ENCODE measurements around the gene CAPN1.

Gene CAPN1

GRCh38 chr11:65189191-65189590, 7.5 kb downstream of the CAPN1 start:
- DNase-seq (ENCODE audit: low read depth in 1 of 2, low spot score in 1 of 2): no peak

GRCh38 chr11:65194564-65194963, 12.8 kb downstream of the CAPN1 start:
- no peak for DNase-seq (ENCODE audit: low read depth in 1 of 2, low spot score in 1 of 2)

DNA sequence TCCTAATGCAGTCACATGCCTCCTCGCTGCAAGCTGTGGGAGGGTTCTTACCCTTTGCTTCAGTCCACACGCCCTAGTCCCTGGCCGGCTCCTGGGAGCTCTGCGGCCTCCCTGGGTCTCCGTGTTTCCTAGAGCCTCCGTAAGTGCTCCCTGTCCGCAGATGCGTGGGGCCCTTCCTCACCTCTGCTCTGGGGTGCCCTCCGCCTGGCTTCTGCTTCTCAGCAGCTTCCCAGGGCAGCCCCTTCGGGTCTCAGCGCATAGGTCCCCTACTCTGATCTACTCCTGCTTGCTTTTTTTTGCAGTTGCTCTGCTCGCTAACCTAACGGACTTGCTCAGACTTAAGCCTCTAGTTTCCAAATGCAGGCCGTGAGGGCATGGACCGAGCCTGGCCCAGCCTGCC, 22.4 kb downstream of the CAPN1 start:
- no peak for DNase-seq (ENCODE audit: low read depth in 1 of 2, low spot score in 1 of 2)

DNA sequence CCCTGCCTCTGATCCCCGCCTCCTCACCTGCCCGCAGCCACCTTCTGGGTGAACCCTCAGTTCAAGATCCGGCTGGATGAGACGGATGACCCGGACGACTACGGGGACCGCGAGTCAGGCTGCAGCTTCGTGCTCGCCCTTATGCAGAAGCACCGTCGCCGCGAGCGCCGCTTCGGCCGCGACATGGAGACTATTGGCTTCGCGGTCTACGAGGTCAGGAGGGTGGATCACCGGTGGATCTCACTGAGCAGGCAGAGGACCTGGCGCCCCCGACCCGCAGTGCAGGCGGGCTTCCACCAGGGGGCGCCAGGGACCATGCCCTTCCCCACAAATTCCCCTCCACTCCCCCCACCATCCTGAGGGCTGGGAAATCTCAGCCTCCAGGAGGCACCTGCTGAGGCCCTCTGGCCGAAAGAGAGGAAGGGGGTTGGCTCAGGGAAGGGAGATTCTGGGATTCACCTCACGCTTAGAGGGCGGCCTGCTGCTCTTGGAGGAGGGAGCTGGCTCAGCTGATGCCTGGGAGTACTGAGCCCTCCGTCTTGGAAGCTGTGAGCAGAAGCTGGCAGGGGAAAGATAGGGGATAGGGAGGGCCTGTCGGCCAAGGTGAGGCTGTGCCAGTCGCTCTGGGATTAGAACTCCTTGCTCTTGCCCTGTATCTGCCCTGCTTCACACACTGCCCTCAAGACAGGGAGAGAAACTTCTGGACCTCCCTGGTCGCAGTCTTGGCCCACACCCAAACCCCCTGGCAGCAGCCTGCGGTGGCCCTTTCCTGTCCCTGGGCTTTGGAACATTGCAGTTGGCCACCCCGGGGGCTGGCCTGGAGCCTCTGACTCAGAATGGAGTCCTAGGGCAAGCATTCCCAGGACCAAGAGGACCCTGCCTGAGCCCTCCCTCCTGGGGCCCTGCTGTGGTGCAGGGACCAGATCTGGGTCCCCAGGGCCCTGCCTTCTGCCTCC, 23.2 kb downstream of the CAPN1 start:
- peak in 1 of 2 donors; percentile 45 for DNase-seq (ENCODE audit: low read depth in 1 of 2, low spot score in 1 of 2)

DNA sequence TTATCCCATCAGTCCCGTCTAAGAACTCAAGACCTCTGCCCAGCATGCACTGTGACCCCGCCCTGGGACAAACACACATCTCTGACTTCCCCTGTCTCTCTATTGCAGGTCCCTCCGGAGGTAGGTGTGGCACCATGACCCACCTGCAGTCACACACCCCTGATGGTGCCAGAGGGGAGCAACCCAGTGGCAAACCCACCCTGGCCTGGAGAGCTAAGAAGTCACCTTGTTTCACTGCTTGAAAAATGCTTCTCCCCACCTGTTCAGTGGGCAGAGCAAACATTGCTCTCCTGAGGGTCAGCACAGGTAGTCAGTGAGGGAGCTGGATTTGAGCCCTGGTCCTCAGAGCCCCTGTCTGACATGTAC, 23.9 kb downstream of the CAPN1 start:
- DNase-seq (ENCODE audit: low read depth in 1 of 2, low spot score in 1 of 2): no peak

DNA sequence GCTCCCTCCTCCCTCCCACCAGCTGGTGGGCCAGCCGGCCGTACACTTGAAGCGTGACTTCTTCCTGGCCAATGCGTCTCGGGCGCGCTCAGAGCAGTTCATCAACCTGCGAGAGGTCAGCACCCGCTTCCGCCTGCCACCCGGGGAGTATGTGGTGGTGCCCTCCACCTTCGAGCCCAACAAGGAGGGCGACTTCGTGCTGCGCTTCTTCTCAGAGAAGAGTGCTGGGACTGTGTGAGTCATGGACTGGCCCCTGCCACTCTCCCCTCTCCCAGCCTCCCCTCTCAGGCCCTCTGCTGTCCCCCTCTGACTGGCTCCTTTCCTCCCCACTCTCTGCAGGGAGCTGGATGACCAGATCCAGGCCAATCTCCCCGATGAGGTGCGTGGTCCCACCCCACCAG, 24.7 kb downstream of the CAPN1 start:
- no peak for DNase-seq (ENCODE audit: low read depth in 1 of 2, low spot score in 1 of 2)

DNA sequence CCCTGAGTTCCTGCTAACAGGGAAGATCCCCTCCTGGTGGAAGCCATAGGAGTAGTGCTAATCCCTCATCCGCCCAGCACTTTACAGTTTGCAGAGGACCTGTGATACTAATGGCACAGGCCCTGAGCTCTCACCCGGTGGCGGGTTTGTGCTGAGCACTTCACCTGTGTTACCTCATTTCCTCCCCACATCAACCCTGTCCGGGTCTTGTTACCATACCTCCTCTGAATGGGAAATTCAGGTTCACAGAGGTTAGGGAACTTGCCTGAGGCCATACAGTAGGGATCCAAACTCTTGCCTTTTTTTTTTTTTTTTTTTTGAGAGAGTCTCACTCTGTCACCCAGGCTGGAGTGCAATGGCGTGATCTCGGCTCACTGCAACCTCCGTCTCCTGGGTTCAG, 25.2 kb downstream of the CAPN1 start:
- DNase-seq (ENCODE audit: low read depth in 1 of 2, low spot score in 1 of 2): no peak

DNA sequence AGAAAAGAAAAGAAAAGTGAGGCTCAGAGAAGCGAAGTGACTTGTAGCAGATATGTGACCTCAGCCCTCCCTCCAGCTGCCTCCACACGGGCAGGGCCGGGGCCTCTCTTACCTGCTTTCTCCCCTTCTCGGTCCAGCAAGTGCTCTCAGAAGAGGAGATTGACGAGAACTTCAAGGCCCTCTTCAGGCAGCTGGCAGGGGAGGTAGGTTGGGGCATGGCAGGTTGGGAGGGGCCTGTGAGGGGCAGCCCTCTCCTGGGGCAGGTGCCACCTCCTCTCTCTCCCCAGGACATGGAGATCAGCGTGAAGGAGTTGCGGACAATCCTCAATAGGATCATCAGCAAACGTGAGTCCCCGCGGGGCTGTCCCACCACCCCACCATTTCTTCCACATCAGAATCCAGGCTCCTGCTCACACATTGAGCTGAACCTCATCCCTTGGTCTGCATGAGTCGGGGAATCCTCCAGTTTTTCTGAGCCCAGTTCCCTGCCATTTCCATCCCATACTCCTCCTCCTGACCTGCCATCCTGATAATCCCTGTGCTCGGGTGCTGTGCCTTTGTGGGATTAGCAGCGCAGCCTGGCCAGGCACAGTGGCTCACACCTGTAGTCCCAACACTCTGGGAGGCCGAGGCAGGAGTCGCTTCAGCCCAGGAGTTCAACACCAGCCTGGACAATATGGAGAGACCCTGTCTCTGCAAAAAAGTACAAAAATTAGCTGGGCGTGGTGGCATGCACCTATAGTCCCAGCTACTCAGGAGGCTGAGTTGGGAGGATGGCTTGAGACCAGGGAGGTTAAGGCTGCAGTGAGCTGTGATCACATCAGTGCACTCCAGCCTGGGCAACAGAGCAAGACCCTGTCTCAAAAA, 26.4 kb downstream of the CAPN1 start:
- no peak for DNase-seq (ENCODE audit: low read depth in 1 of 2, low spot score in 1 of 2)

GRCh38 chr11:65208785-65209710, 27.3 kb downstream of the CAPN1 start:
- DNase-seq (ENCODE audit: low read depth in 1 of 2, low spot score in 1 of 2): no peak

GRCh38 chr11:65209711-65210360, 28.1 kb downstream of the CAPN1 start:
- no peak for DNase-seq (ENCODE audit: low read depth in 1 of 2, low spot score in 1 of 2)

GRCh38 chr11:65210361-65210731, 28.6 kb downstream of the CAPN1 start:
- no peak for DNase-seq (ENCODE audit: low read depth in 1 of 2, low spot score in 1 of 2)

DNA sequence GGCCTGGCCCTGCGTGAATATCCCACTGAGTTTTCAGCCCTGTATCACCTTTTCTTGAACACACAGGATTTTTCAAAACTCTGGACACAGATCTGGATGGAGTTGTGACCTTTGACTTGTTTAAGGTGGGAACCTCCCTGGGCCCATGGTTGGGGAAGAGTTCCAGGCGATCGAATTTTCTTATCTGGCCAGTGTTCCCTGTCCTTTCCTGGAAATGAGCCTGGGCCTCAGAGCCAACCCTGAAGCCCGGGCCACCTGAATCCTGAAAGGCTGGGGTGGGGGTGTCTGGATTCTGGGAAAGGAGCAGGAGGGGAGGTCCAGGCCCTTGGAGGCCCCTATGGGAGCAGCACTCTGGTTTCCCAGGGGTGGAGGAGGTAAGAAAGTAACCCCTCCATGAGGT, 29.0 kb downstream of the CAPN1 start:
- no peak for DNase-seq (ENCODE audit: low read depth in 1 of 2, low spot score in 1 of 2)

DNA sequence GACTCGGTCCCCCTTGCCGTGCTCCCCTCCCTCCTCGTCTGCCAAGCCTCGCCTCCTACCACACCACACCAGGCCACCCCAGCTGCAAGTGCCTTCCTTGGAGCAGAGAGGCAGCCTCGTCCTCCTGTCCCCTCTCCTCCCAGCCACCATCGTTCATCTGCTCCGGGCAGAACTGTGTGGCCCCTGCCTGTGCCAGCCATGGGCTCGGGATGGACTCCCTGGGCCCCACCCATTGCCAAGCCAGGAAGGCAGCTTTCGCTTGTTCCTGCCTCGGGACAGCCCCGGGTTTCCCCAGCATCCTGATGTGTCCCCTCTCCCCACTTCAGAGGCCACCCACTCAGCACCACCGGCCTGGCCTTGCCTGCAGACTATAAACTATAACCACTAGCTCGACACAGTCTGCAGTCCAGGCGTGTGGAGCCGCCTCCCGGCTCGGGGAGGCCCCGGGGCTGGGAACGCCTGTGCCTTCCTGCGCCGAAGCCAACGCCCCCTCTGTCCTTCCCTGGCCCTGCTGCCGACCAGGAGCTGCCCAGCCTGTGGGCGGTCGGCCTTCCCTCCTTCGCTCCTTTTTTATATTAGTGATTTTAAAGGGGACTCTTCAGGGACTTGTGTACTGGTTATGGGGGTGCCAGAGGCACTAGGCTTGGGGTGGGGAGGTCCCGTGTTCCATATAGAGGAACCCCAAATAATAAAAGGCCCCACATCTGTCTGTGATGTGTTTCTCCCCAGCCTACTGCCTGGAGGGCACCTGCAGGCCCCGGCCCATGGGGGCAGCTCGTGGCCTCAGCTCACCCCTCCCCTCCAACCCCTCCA, 29.8 kb downstream of the CAPN1 start:
- DNase-seq (ENCODE audit: low read depth in 1 of 2, low spot score in 1 of 2): no peak

- DNase-seq (ENCODE audit: low read depth in 1 of 2, low spot score in 1 of 2): no peak
Measured at GRCh38 chr11:65212226-65212801, 30.6 kb downstream of the CAPN1 start.

DNA sequence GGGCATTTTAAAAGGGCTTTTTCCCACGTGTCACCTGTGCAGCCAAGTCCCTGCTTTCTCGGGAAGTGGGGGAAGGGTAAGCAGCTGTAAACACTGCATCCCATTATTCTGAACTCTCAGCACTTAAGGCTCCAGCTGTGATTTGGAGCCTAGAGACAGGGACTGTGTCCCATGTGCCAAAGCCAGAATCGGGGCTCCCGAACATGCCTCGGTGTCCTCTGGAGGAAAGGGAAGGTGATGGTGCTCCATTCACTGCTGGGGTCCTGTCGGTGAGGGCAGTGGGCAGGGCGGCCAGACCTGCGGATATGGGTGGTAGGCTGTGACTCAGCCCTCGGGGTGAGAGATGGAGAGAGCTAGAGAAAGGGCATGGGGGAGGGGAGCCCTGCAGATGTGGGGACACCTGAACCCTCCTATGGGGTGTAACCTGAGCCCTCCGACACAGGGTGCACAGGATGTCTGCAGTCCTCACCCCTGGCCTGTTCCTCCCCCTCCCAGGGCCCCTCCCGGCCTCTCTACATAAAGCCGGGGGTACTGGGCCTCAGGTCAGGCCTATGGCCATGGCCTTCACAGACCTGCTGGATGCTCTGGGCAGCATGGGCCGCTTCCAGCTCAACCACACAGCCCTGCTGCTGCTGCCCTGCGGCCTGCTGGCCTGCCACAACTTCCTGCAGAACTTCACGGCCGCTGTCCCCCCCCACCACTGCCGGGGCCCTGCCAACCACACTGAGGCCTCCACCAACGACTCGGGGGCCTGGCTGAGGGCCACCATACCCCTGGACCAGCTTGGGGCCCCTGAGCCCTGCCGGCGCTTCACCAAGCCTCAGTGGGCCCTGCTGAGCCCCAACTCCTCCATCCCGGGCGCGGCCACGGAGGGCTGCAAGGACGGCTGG, 31.8 kb downstream of the CAPN1 start:
- no peak for DNase-seq (ENCODE audit: low read depth in 1 of 2, low spot score in 1 of 2)

DNA sequence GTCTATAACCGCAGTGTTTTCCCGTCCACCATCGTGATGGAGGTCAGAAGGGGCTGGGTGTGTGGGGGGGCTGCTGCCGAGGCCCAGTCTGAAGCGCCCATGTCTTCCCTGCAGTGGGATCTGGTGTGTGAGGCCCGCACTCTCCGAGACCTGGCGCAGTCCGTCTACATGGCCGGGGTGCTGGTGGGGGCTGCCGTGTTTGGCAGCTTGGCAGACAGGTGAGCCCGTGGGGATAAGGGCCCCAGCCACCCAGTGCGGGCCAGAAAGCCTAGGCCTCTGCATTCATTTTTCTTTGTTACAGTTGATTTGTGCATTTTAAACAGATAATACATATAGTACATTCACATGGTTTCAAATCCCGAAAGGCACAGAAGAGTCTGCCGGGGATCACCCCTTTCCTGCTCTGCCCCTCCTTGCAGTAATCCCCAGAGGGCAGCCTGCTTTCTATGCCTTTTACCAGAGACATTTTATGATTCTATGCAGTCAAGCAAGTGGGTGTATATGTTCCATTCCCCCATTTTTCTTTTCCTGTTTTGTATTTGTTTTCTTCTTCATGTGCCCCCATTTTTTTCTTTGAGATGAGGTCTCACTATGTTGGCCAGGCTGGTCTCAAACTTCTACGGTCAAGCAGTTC, 32.6 kb downstream of the CAPN1 start:
- no peak for DNase-seq (ENCODE audit: low read depth in 1 of 2, low spot score in 1 of 2)

DNA sequence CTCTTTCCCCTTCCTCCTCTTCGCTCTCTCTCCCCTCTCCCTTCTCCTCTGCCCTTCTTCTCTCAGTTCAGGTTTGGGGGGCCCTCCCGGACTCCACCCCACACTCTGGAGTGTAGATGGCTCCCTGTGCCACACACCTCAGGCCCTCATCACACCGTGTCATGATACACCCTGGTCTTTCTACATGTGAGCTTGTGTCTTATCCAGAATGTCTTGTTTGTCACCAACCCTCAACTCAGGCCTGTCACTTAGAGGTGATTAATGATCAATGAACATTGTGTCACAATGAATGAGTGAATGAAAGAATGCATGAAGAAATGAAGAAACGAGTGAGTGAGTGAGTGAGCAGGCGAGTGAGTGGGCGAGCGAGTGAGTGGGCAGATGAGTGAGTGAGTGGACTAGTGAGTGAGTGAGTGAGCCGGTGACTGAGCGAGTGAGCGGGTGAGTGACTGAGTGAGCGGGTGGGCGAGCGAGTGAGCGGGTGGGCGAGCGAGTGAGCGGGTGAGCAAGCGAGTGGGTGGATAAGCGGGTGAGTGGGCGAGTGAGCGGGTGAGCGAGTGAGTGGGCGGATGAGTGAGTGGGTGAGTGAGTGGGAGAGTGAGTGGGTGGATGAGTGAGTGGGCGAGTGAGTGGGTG, 33.8 kb downstream of the CAPN1 start:
- DNase-seq (ENCODE audit: low read depth in 1 of 2, low spot score in 1 of 2): no peak

All from stimulated activated CD4-positive, alpha-beta T cell treated with anti-CD3 and anti-CD28 coated beads, Interleukin-15, amount 100 ng/mL, for 1 hour (primary cell).